SIG-M5 treated with dmso at 0.1 percent for 504 hours (cell line): ENCODE results near the gene STIM1.
A peak's percentile ranks its signal among the peaks of the same experiment; 100 is the strongest.
"Not testable (repeated sequence)": the region's sequence is repeated elsewhere in the genome, so short reads cannot be mapped to it uniquely, and the experiment has no call there.

ENCODE experiments used
- DNase-seq: peaks from one replicate; lab custom pipeline; 2025; ENCODE audit not compliant: unreplicated experiment; lab: John Stamatoyannopoulos, UW

Gene STIM1

DNA sequence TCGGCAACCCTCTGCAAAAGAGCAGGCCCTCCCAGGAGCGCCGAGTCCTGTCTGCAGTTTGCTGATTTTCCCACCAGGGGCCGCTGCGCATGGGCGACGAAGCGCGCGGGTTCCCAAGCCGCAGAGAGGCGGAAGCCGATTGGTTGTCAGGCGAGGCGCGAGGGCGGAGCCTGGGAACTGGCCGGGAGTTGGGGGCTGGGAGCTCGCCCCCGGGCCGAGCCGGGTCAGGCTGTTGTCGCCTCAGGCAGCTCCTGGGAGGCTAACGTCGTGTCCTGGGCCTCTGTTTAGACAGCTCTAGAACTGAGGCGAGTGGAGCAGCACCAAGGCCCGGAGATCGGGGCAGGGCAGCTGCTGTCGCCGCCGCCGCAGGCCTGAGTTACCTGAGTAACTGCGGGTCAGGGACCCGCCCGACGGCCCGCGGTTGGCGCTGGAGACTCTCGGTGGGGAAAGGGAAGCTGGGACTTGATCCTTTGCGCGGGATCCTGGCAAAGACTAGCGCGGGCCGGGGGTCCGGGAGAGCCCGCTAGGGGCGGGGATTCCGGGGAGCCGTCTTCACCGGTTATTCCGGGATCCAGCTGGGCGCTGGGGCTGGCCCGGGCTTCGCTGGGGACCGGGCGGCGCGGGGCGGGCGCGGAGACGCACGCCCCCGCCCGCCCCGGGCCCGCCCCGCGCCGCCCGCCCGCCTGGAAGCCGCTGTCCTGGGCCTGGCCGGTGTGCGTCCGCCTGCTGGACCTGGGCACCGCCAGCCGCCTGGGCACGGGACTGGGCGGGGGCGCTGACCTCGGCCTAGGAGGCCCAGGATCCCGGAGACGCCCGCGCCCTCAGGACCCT, at the start of gene STIM1:
Gene STIM1 (plus strand): TSS at position 688 of the 831 bp plus-strand sequence. CDS start 607 bp downstream, outside the sequence.
- DNase-seq: peak; percentile 87

DNA sequence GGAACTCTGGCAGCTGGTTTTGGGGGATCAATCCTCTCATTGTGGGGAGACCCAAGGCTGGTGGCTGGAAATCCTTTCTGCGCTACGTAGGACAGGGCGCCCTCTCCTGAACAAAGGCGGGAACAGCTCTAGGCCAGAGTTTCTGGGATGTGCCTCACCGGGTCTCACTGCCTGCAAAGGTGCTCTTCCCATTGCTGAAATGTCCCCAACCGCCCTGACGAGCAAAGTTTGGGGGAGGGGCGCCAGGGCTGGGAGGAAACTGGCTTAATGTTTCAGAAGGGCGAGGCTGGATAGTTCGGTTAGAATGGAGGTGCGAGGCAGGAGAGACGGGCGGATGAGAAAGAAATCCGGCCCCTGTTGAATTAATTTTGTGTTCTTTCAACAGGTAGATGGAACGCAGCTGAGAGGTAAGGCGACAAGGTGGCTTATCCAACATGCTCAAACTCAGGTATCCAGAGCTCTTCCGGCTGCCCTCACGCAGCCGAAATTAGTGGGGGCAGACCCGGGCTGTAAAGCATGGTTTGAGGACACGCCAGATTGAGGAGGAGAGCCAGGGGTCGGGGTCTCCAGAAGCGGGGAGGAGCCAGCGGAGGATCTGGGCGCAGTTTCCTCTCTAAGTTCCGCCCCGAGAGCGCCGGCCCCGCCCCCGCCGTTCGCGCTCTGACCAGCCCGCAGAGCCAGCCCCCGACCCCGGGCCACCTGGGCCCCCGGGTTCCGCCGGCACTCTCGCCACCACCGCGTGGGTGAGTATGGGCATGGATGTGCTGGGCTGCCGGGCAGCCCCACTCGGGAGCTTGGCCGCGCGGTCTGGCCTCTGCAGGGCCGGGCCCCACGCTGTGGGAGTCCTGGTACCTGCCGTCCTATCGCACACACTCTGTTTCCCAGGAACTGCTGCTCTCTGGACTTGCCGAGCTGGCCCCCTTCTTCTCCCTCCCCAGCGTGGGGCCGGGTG, 47.3 kb upstream of the STIM1 start, which contains the start of gene PGAP2:
Gene PGAP2 (plus strand): TSS at position 652 of the 952 bp plus-strand sequence. CDS start 2,700 bp downstream, outside the sequence.
- peak; percentile 57 for DNase-seq

GRCh38 chr11:3808861-3809623, 46.4 kb upstream of the STIM1 start:
- DNase-seq: peak; percentile 64

- DNase-seq: no peak
These were observed 45.9 kb upstream of the STIM1 start for GRCh38 chr11:3809624-3809928.

- DNase-seq: no peak
These were observed 45.0 kb upstream of the STIM1 start for GRCh38 chr11:3810446-3810845.

DNA sequence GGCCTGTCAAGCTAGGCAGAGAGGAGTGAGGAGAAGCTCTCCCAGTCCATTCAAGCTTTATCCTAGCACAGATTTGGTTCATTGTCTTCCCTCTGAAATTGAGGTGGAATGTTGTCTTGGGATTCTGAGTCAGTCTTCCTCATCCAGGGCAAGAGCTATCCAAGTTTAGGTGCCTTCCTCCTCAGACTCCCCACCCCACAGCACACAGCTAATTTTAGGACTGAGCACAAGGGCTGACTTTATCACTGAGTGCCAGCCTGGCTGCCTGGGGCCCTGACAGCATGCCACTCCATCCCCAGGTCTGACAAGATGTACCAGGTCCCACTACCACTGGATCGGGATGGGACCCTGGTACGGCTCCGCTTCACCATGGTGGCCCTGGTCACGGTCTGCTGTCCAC, 44.5 kb upstream of the STIM1 start:
- DNase-seq: no peak

DNA sequence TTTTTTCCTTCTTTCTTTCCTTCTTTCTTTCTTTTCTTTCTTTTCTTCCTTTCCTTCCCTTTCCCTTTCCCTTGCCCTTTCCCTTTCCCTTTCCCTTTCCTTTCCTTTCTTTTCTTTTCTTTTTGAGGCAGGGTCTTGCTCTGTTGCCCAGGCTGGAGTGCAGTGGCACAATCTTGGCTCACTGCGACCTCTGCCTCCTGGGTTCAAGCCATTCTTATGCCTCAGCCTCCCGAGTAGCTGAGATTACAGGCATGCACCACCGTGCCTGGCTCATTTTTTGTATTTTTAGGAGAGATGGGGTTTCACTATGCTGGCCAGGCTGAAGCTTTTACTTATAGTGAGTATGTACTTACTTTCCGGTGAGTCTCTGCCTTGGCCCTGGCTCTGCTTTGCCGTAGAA, 40.6 kb upstream of the STIM1 start:
- not testable (repeated sequence) for DNase-seq

GRCh38 chr11:3815845-3816244, 39.6 kb upstream of the STIM1 start:
- no peak for DNase-seq

DNA sequence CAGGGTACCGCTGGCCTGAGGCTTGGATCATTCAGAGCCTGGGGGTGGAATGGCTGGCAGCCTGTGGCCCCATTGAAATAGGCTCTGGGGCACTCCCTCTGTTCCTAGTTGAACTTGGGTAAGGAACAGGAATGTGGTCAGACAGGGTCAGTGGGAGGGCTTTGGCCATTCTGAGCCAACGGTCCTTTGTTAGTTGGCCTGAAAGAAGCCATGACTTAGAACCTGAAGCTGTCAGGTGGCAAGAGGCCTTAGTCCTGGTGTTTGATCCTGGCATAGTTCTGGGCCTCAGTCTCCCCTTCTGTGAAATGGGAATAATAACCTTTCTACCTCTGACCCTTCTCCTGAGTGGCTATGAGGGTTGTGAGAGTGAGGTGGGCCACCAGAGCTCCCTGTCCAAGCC, 38.8 kb upstream of the STIM1 start:
- no peak for DNase-seq

GRCh38 chr11:3817181-3817800, 38.2 kb upstream of the STIM1 start:
- DNase-seq: no peak

GRCh38 chr11:3820971-3821370, 34.5 kb upstream of the STIM1 start:
- DNase-seq: no peak

DNA sequence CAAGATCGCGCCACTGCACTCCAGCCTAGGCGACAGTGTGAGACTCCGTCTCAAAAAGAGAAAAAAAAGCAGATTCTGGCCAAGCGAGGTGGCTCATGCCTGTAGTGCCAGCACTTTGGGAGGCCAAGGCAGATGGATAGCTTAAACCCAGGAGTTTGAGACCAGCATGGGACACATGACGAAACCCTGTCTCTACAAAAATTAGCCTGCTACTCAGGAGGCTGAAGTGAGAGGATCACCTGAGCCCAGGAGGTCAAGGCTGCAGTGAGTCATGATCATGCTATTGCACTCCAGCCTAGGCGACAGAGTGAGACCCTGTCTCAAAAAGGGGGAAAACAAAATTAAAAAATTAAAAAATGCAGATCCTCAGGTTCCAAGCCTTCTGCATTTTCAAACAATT, 33.2 kb upstream of the STIM1 start:
- DNase-seq: no peak

DNA sequence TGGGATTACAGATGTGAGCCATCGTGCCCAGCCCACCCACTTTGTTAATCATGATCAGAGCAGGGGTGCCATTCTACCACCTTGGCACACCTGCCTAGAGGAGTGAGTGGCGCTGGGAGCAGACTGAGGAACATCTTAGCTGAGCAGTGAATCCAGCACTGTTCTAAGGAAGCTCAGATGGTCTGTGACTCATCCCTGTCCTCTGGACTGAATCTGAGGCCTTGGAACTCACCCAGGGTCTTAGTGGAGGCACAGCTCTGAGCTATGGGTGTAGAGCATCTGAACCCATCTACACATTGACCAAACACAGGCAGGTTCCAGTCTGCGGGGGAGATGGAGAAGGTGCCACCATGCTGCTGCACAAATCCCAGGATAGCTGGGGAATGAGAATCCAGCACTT, 32.2 kb upstream of the STIM1 start:
- DNase-seq: no peak

- no peak for DNase-seq
These were observed 31.5 kb upstream of the STIM1 start for GRCh38 chr11:3823762-3824506.

GRCh38 chr11:3824714-3825472, 30.6 kb upstream of the STIM1 start:
- DNase-seq: peak; percentile 77

GRCh38 chr11:3825473-3826154, 29.9 kb upstream of the STIM1 start:
- no peak for DNase-seq

DNA sequence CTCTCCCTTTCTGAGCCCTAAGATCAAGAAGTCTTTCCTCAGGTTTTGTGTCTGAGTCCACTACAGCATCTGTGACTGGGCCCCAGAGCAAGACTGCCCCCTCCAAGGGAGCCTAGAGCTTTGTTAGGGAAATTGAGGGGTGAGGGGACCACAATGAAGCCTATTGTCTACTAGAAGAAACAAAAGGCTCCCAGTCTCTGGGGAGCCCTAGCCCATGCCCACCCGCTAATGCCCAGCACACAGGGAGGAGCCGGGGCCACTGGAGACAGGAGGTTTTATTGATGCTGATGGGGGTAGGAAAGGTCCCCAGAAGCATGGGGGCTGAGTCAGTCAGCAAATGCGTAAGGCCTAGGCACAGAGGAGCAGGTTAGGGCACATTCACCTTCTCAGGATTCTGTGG, 28.7 kb upstream of the STIM1 start:
- no peak for DNase-seq

- DNase-seq: no peak
These were observed 27.9 kb upstream of the STIM1 start for GRCh38 chr11:3827434-3828186.
